NT2/D1 (cell line): Measurements from ENCODE around the gene ZBED3.

ENCODE experiments used
- SUZ12 ChIP-seq: IDR thresholded peaks from 2 replicates; pipeline ENCODE4 v1.6.1; 2011; ENCODE audit not compliant: insufficient read length, insufficient read depth; ENCODE audit errors: extremely low read depth
- YY1 ChIP-seq: IDR thresholded peaks from 2 replicates; pipeline ENCODE4 v1.6.1; 2011; ENCODE audit not compliant: insufficient read length, insufficient read depth
- ZNF274 ChIP-seq: IDR thresholded peaks from 2 replicates; pipeline ENCODE4 v1.6.1; 2011; ENCODE audit warnings: mild to moderate bottlenecking, low read depth, low read length

GRCh38 chr5:77102549-77102948 lies 15.5 kb upstream of the ZBED3 start:
- TF ChIP-seq ZNF274 (no peak), YY1 (no peak), SUZ12 (no peak)
